HepG2 (cell line): ENCODE measurements around the gene KCNMB2. TPM values are rescaled to one million over a fixed set of nuclear protein-coding genes. Genes with fewer than 3 reads are reported as not detected.

Source experiments
- ATAC-seq: fragments of 200-7000 bp; cut with Tn5 transposase; 3 replicates; pipeline ENCODE4 v1.9.1; 2020; ENCODE audit warnings: mild to moderate bottlenecking, moderate library complexity
- BruUV-seq: library from RNA; stranded (reverse); fragments of 400-500 nt; replicated peaks from 2 replicates; lab custom pipeline; 2021; lab: Mats Ljungman, UMichigan
- CTCF ChIA-PET: fragments of 300-600 bp; formaldehyde crosslinking; extraction: SDS; loops from one replicate; lab custom pipeline; 2021; ENCODE audit warnings: low total read pairs, inconsistent platforms, low intra/inter-chr PET ratio; lab: Yijun Ruan, JAX
- POLR2A ChIA-PET: fragments of 350-600 bp; sonication (Branson Sonifier 250); formaldehyde crosslinking; loops from one replicate; lab custom pipeline; 2020; ENCODE audit warnings: antibody characterized with exemption, inconsistent platforms; lab: Yijun Ruan, JAX
- DNase-seq: peaks from one replicate; pipeline ENCODE4 v3.0.0-alpha.2; 2015; ENCODE audit warnings: low spot score
- FAIRE-seq: peaks from 3 replicates; lab custom pipeline; 2011; peaks lifted over from hg19 to GRCh38; lab: Jason Lieb, UNC
- H2AFZ ChIP-seq: one replicate; pipeline ENCODE4 v1.6.1; 2011; ENCODE audit warnings: low read length, inconsistent platforms
- H3K27ac ChIP-seq: fragments of 300-600 bp; 3 replicates; pipeline ENCODE4 v1.8.0; 2011; ENCODE audit warnings: mixed run types, mild to moderate bottlenecking, mixed read lengths, low read length, inconsistent platforms; ENCODE audit not compliant: insufficient read depth; ENCODE audit errors: extremely low read length
- H3K27me3 ChIP-seq, 2 experiments: fragments of 200-600 bp in 1 of 2; 2 replicates in 1 of 2; 3 replicates in 1 of 2; pipeline versions ENCODE4 v1.6.0 to v1.8.0; 2011; ENCODE audit warnings: low read length in 2 of 2, mild to moderate bottlenecking in 2 of 2, moderate library complexity in 2 of 2, inconsistent platforms in 1 of 2; ENCODE audit not compliant: insufficient read depth in 2 of 2, control insufficient read depth in 1 of 2
- H3K36me3 ChIP-seq, 2 experiments: fragments of 200-600 bp in 1 of 2; replicated peaks in 1 of 2; 2 replicates in 1 of 2; 3 replicates in 1 of 2; pipeline versions ENCODE4 v1.5.1 to v1.8.0; 2011; ENCODE audit warnings: low read length in 2 of 2, inconsistent platforms in 1 of 2; ENCODE audit not compliant: insufficient read depth in 2 of 2, control insufficient read depth in 1 of 2
- H3K4me1 ChIP-seq: 2 replicates; pipeline ENCODE4 v1.5.1; 2012; ENCODE audit warnings: low read length, inconsistent platforms; ENCODE audit not compliant: insufficient read depth
- H3K4me2 ChIP-seq: 2 replicates; pipeline ENCODE4 v1.6.0; 2011; ENCODE audit warnings: low read depth, low read length, inconsistent platforms
- H3K4me3 ChIP-seq, 3 experiments: fragments of 200-600 bp in 1 of 3; sonication (generic), shearing (Covaris generic) in 1 of 3; replicated peaks in 1 of 3; 2 replicates each; pipeline ENCODE4 v1.5.1; 2011 to 2016; ENCODE audit warnings: low read length in 3 of 3, inconsistent platforms in 2 of 3, low read depth in 2 of 3, mild to moderate bottlenecking in 2 of 3, control low read depth in 1 of 3, mixed read lengths in 1 of 3; ENCODE audit not compliant: insufficient read depth in 1 of 3
- H3K79me2 ChIP-seq: one replicate; pipeline ENCODE4 v1.6.1; 2011; ENCODE audit warnings: low read length, inconsistent platforms; ENCODE audit not compliant: insufficient read depth
- H3K9ac ChIP-seq: 2 replicates; pipeline ENCODE4 v1.6.0; 2011; ENCODE audit warnings: mild to moderate bottlenecking, low read depth, low read length, inconsistent platforms; ENCODE audit not compliant: insufficient read depth
- H3K9me3 ChIP-seq: 2 replicates; pipeline ENCODE4 v1.5.1; 2012; ENCODE audit warnings: mild to moderate bottlenecking, low read length
- H4K20me1 ChIP-seq: 2 replicates; pipeline ENCODE4 v1.6.0; 2011; ENCODE audit warnings: inconsistent platforms, mild to moderate bottlenecking, low read length, moderate library complexity; ENCODE audit not compliant: insufficient read depth
- ATF7 ChIP-seq, 2 experiments: fragments of 450-650 bp in 1 of 2; sonication (generic) in 1 of 2; formaldehyde crosslinking in 1 of 2; IDR thresholded peaks; 2 replicates each; pipeline versions ENCODE4 v1.4.0 to v1.6.1; 2016 to 2020; ENCODE audit warnings: antibody characterized with exemption in 1 of 2, mild to moderate bottlenecking in 1 of 2, missing genetic modification reagents in 1 of 2
- ISL2 ChIP-seq: sonication (generic); formaldehyde crosslinking; IDR thresholded peaks from 2 replicates; pipeline ENCODE4 v1.5.0; 2020; ENCODE audit warnings: missing genetic modification reagents
- KAT8 ChIP-seq: IDR thresholded peaks from 2 replicates; pipeline ENCODE4 v1.6.1; 2016; ENCODE audit warnings: missing genetic modification reagents, missing compliant biosample characterization
- NFE2L2 ChIP-seq: fragments of 150-350 bp; IDR thresholded peaks from 2 replicates; pipeline ENCODE4 v1.6.1; 2014; ENCODE audit warnings: low read length
- NR1H2 ChIP-seq: sonication (generic); formaldehyde crosslinking; IDR thresholded peaks from 2 replicates; pipeline ENCODE4 v1.8.1; 2022; ENCODE audit warnings: low read depth, missing genetic modification reagents, borderline replicate concordance
- NR2F1 ChIP-seq, 2 experiments: fragments of 450-650 bp in 1 of 2; formaldehyde crosslinking in 1 of 2; IDR thresholded peaks; 2 replicates each; pipeline versions ENCODE4 v1.5.0 to v1.6.1; 2016 to 2020; ENCODE audit warnings: mild to moderate bottlenecking in 1 of 2, missing compliant biosample characterization in 1 of 2, missing genetic modification reagents in 1 of 2, moderate library complexity in 1 of 2
- RFX1 ChIP-seq: fragments of 450-650 bp; IDR thresholded peaks from 2 replicates; pipeline ENCODE4 v1.6.1; 2017
- RNF2 ChIP-seq: fragments of 450-650 bp; conservative IDR thresholded peaks from 2 replicates; pipeline ENCODE4 v1.6.1; 2016; ENCODE audit warnings: low read depth
- SALL1 ChIP-seq: sonication (generic); formaldehyde crosslinking; IDR thresholded peaks from 2 replicates; pipeline ENCODE4 v1.8.0; 2022; ENCODE audit warnings: mild to moderate bottlenecking, missing genetic modification reagents
- SNAPC2 ChIP-seq: sonication (generic); formaldehyde crosslinking; IDR thresholded peaks from 2 replicates; pipeline ENCODE4 v1.8.1; 2022; ENCODE audit warnings: mild to moderate bottlenecking, missing genetic modification reagents
- SP140L ChIP-seq: sonication (generic); formaldehyde crosslinking; IDR thresholded peaks from 2 replicates; pipeline ENCODE4 v1.4.0; 2020; ENCODE audit warnings: missing genetic modification reagents, borderline replicate concordance
- SRSF9 ChIP-seq: fragments of 200-400 bp; formaldehyde crosslinking; IDR thresholded peaks from 2 replicates; pipeline ENCODE4 v1.6.1; 2018; ENCODE audit warnings: borderline replicate concordance, mild to moderate bottlenecking, low read depth, low read length; ENCODE audit not compliant: insufficient read depth, poor library complexity, severe bottlenecking
- ZKSCAN1 ChIP-seq: fragments of 150-350 bp; IDR thresholded peaks from 2 replicates; pipeline ENCODE4 v1.6.1; 2014; ENCODE audit warnings: low read length
- ZNF138 ChIP-seq: sonication (generic); formaldehyde crosslinking; IDR thresholded peaks from 2 replicates; pipeline ENCODE4 v1.5.0; 2020; ENCODE audit warnings: mild to moderate bottlenecking, low read depth, missing genetic modification reagents
- ZNF274 ChIP-seq: sonication (generic); formaldehyde crosslinking; IDR thresholded peaks from 2 replicates; pipeline ENCODE4 v1.5.1; 2020; ENCODE audit warnings: mild to moderate bottlenecking, missing genetic modification reagents
- ZNF558 ChIP-seq: sonication (generic); formaldehyde crosslinking; IDR thresholded peaks from 2 replicates; pipeline ENCODE4 v1.9.0; 2022; ENCODE audit warnings: mild to moderate bottlenecking, missing genetic modification reagents, borderline replicate concordance
- ZNF670 ChIP-seq: sonication (generic); formaldehyde crosslinking; IDR thresholded peaks from 2 replicates; pipeline ENCODE4 v1.8.0; 2022; ENCODE audit warnings: mild to moderate bottlenecking, missing genetic modification reagents, borderline replicate concordance
- ZNF7 ChIP-seq: IDR thresholded peaks from 2 replicates; pipeline ENCODE4 v1.6.1; 2016; ENCODE audit warnings: missing biosample characterization, missing genetic modification reagents
- ZNF737 ChIP-seq: sonication (generic); formaldehyde crosslinking; IDR thresholded peaks from 2 replicates; pipeline ENCODE4 v1.5.0; 2020; ENCODE audit warnings: missing genetic modification reagents, mild to moderate bottlenecking, borderline replicate concordance
- ZNF777 ChIP-seq: sonication (generic); formaldehyde crosslinking; IDR thresholded peaks from 2 replicates; pipeline ENCODE4 v1.4.0; 2020; ENCODE audit warnings: missing genetic modification reagents
- ZNF841 ChIP-seq: sonication (generic); formaldehyde crosslinking; IDR thresholded peaks from 2 replicates; pipeline ENCODE4 v1.8.1; 2023; ENCODE audit warnings: missing genetic modification reagents, borderline replicate concordance
- WGBS: methylation state at CpG from one replicate; pipeline ENCODE4 v1.1.6; 2017; ENCODE audit warnings: low lambda C conversion rate; 5-methylcytosine and 5-hydroxymethylcytosine counted together
- in situ Hi-C: cut with HindIII; loops from 2 replicates; pipeline ENCODE4 v1.10.0; 2017; ENCODE audit warnings: low pct_unique_long_range_greater_than_20kb; ENCODE audit not compliant: extremely low pct_ligation_motif_present
- intact Hi-C: fragments of 100-400 bp; cut with micrococcal nuclease; formaldehyde crosslinking; loops from one replicate; pipeline ENCODE4 v1.10.0; 2022; ENCODE audit not compliant: unreplicated experiment
- polyA plus RNA-seq, 8 experiments: library from polyadenylated mRNA; depleted of rRNA in 3 of 8; stranded (reverse) in 7 of 8; unstranded in 1 of 8; fragments of >200 nt; fragmentation: Illumina TruSeq in 4 of 8; extraction: Trizol in 4 of 8; gene quantifications; 2 replicates each; pipeline versions ENCODE4 v1.2.1 to v1.2.3, GENCODE V29; 2011 to 2016; ENCODE audit warnings: low read depth in 4 of 8, missing spikeins in 1 of 8, mixed read lengths in 1 of 8; ENCODE audit not compliant: insufficient read depth in 1 of 8
- total RNA-seq, 5 experiments: library from RNA; depleted of rRNA; stranded (reverse); fragments of >200 nt; fragmentation: Illumina TruSeq; extraction: Trizol; gene quantifications; 2 replicates each; pipeline ENCODE4 v1.2.3, GENCODE V29; 2016; ENCODE audit warnings: low read depth in 1 of 5
- TF ChIP-seq, protein P1 (sequence below): sonication (generic); formaldehyde crosslinking; IDR thresholded peaks from 2 replicates; pipeline ENCODE4 v1.4.0; 2020; ENCODE audit warnings: missing genetic modification reagents, borderline replicate concordance
- TF ChIP-seq, protein P2 (sequence below): sonication (generic); formaldehyde crosslinking; IDR thresholded peaks from 2 replicates; pipeline ENCODE4 v1.9.0; 2021; ENCODE audit warnings: missing genetic modification reagents, mild to moderate bottlenecking, borderline replicate concordance

The KCNMB2 gene
- total and polyA plus RNA-seq, 2 of the 13 experiments (the other 11 are each of a cell fraction or from before 2014, with no cell fraction given): not detected

DNA sequence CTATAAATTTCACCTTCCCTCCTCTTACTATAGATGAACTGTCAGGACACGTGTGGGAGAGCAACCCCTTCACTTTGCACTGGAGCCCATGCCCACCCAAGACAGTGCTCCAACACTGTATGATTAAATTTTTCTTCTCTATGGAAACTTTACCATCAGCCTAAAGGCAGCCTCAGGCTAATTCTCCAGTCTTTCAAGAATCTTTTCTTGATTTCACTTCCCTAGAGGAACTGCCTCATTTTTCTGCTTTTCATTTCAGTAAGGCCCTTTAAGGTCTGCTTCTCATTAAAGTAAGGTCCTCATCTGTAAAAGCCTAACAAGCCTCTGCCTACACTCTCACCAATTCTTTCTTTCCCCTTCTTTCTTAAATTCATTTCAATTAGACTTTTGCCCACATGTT lies 137.3 kb downstream of the KCNMB2 start:
- WGBS: 0% methylated on average over 1 of the region's 1 CpG
- no peak for FAIRE-seq

DNA sequence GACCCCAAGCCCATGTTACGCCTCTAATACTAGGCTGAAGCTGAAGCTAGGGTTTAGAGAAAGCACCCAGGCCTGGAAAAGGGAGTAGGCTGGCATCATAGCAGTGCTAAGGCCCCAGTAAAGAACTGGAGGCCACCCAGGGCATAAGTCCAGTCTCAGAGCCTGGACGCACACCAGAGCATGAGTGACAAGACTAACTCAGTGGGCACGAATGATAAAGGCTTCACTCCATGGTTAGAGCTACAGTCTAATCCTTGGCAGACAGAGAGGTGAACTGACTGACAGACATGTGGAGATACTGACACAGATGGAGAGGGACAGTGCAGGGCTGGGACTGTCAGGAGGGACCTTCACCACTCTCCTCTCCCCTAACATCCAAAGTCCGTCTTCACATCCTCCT lies 139.8 kb downstream of the KCNMB2 start:
- H3K9ac ChIP-seq: no peak overlapping the region
- no peaks in the 10 kb centered on the region for H4K20me1 ChIP-seq
- H3K9me3 ChIP-seq: no peaks in the 10 kb centered on the region
- no peak overlapping the region for H2AFZ ChIP-seq
- no peaks in the 10 kb centered on the region for H3K36me3 ChIP-seq
- BruUV-seq: no TSS peak
- in situ Hi-C loops (no loop called here), intact Hi-C loops (no loop called here)
- no peak for FAIRE-seq
- no peak overlapping the region for H3K4me3 ChIP-seq
- no peak overlapping the region for H3K4me2 ChIP-seq
- ATAC-seq: no peak
- 13% methylated on average over 4 of the region's 4 CpGs for WGBS
- H3K79me2 ChIP-seq: no peaks in the 10 kb centered on the region
- no peaks in the 10 kb centered on the region for H3K4me1 ChIP-seq
- no peak overlapping the region for H3K27ac ChIP-seq
- ChIA-PET POLR2A (no interaction called here), CTCF (no interaction called here)
- no peaks in the 10 kb centered on the region for H3K27me3 ChIP-seq
- no peak for DNase-seq
- no peak for TF ChIP-seq NR2F1 (CRISPR knock-in tag; IDR thresholded peaks at IDR 0.05)
- TF ChIP-seq, protein P1, sequence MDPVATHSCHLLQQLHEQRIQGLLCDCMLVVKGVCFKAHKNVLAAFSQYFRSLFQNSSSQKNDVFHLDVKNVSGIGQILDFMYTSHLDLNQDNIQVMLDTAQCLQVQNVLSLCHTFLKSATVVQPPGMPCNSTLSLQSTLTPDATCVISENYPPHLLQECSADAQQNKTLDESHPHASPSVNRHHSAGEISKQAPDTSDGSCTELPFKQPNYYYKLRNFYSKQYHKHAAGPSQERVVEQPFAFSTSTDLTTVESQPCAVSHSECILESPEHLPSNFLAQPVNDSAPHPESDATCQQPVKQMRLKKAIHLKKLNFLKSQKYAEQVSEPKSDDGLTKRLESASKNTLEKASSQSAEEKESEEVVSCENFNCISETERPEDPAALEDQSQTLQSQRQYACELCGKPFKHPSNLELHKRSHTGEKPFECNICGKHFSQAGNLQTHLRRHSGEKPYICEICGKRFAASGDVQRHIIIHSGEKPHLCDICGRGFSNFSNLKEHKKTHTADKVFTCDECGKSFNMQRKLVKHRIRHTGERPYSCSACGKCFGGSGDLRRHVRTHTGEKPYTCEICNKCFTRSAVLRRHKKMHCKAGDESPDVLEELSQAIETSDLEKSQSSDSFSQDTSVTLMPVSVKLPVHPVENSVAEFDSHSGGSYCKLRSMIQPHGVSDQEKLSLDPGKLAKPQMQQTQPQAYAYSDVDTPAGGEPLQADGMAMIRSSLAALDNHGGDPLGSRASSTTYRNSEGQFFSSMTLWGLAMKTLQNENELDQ (CRISPR knock-in tag): no peak
- no peak for TF ChIP-seq ZKSCAN1
- TF ChIP-seq KAT8 (CRISPR knock-in tag): no peak
- no peak for TF ChIP-seq ZNF138 (CRISPR knock-in tag)
- no peak for TF ChIP-seq ISL2 (CRISPR knock-in tag)
- TF ChIP-seq RFX1: no peak
- TF ChIP-seq ZNF670 (CRISPR knock-in tag): no peak
- TF ChIP-seq, protein P2, sequence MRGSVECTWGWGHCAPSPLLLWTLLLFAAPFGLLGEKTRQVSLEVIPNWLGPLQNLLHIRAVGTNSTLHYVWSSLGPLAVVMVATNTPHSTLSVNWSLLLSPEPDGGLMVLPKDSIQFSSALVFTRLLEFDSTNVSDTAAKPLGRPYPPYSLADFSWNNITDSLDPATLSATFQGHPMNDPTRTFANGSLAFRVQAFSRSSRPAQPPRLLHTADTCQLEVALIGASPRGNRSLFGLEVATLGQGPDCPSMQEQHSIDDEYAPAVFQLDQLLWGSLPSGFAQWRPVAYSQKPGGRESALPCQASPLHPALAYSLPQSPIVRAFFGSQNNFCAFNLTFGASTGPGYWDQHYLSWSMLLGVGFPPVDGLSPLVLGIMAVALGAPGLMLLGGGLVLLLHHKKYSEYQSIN (CRISPR knock-in tag): no peak
- no peak for TF ChIP-seq ATF7 (IDR thresholded peaks at IDR 0.05)
- no peak for TF ChIP-seq ATF7 (CRISPR knock-in tag; IDR thresholded peaks at IDR 0.05)
- no peak for TF ChIP-seq SRSF9
- TF ChIP-seq RNF2: no peak
- TF ChIP-seq ZNF841: no peak

More for the DNA sequence above, 137.3 kb downstream of the KCNMB2 start:
- Histone ChIP-seq H3K4me1 (no peaks in the 10 kb centered on the region), H3K79me2 (no peaks in the 10 kb centered on the region), H3K9ac (no peak overlapping the region), H3K4me2 (no peak overlapping the region), H3K4me3 (no peak overlapping the region), H3K36me3 (no peaks in the 10 kb centered on the region)
- TF ChIP-seq ZNF558 (CRISPR knock-in tag) (no peak), SNAPC2 (CRISPR knock-in tag) (no peak), ZNF7 (no peak), ZNF737 (CRISPR knock-in tag) (no peak), ZNF274 (CRISPR knock-in tag) (no peak), SP140L (no peak), SALL1 (CRISPR knock-in tag) (no peak), ZNF777 (no peak), NFE2L2 (no peak), NR1H2 (CRISPR knock-in tag) (no peak)
- TF ChIP-seq, all 625 proteins: peak for 0
- intact Hi-C loops: no loop called here
- H4K20me1 ChIP-seq: no peaks in the 10 kb centered on the region
- no peak for ATAC-seq
- ChIA-PET CTCF (no interaction called here), POLR2A (no interaction called here)
- H2AFZ ChIP-seq: no peak overlapping the region
- DNase-seq: no peak
- no peaks in the 10 kb centered on the region for H3K9me3 ChIP-seq
- H3K27ac ChIP-seq: no peak overlapping the region
- H3K27me3 ChIP-seq: no peaks in the 10 kb centered on the region
- BruUV-seq: no TSS peak
- in situ Hi-C loops: no loop called here
